RWPE1 (cell line): ENCODE results near the gene MRPL38.

Experiments used
- CTCF ChIA-PET: fragments of 350-600 bp; sonication (Branson Sonifier 250); formaldehyde crosslinking; extraction: SDS; loops from one replicate; lab custom pipeline; 2021; lab: Yijun Ruan, JAX
- POLR2A ChIA-PET: fragments of 400-600 bp; formaldehyde crosslinking; extraction: SDS; loops from one replicate; lab custom pipeline; 2020; ENCODE audit warnings: antibody characterized with exemption; ENCODE audit not compliant: low non-redundant PET; lab: Yijun Ruan, JAX
- DNase-seq: peaks from one replicate; pipeline ENCODE4 v3.0.0; 2012; ENCODE audit warnings: low spot score
- H3K27ac ChIP-seq: fragments of 450-650 bp; 2 replicates; pipeline ENCODE4 v1.5.1; 2017
- TF ChIP-seq, protein P1 (sequence below): fragments of 450-650 bp; conservative IDR thresholded peaks from 2 replicates; pipeline ENCODE4 v1.5.1; 2017; ENCODE audit warnings: low read depth, mild to moderate bottlenecking

Gene MRPL38

DNA sequence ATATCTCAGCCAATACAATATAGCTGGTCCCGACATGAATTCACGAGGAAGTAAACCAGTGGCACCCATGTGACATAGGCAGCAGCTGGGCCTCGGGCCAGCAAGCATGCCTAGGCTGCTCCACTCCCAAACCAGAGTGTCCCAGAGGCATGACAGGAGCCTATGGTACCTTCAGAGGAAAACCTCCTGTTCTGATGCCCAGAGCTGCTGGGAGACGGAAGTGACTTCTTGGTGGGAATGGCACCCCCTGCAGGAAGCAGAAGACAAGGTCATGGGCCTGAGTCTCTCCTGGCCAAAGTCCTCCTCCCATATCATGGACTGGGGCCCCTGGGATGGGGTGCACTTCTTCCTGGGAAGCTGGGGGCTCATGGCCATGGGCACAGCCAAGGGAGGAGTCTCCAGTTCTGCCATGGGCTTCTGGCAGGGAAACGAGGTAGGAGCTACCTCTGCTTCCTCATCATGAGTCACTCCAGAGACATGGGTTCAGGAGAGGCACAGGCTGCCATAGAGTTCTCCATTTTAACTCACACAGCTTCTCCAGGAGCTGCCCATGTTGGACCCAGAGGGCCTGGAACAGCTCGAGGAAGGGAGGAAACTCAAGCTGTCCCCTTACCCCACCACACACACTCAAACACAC, 22.7 kb upstream of the MRPL38 start:
- peak overlapping the region; percentile 71 for H3K27ac ChIP-seq
- peak; percentile 10 for DNase-seq
- ChIA-PET CTCF (interaction anchor here (0.5 to 1.7 kb wide), 6 partner anchors 14 to 883 kb away, joined by 3 to 7 read pairs (median 3); partner anchors contain the start of gene WBP2), POLR2A (interaction anchor here (0.6 to 1.5 kb wide), 2 partner anchors 13 to 21 kb away, joined by 3 to 4 read pairs; partner anchors contain the start of gene FBF1)
- TF ChIP-seq, protein P1, sequence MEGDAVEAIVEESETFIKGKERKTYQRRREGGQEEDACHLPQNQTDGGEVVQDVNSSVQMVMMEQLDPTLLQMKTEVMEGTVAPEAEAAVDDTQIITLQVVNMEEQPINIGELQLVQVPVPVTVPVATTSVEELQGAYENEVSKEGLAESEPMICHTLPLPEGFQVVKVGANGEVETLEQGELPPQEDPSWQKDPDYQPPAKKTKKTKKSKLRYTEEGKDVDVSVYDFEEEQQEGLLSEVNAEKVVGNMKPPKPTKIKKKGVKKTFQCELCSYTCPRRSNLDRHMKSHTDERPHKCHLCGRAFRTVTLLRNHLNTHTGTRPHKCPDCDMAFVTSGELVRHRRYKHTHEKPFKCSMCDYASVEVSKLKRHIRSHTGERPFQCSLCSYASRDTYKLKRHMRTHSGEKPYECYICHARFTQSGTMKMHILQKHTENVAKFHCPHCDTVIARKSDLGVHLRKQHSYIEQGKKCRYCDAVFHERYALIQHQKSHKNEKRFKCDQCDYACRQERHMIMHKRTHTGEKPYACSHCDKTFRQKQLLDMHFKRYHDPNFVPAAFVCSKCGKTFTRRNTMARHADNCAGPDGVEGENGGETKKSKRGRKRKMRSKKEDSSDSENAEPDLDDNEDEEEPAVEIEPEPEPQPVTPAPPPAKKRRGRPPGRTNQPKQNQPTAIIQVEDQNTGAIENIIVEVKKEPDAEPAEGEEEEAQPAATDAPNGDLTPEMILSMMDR = no peak

DNA sequence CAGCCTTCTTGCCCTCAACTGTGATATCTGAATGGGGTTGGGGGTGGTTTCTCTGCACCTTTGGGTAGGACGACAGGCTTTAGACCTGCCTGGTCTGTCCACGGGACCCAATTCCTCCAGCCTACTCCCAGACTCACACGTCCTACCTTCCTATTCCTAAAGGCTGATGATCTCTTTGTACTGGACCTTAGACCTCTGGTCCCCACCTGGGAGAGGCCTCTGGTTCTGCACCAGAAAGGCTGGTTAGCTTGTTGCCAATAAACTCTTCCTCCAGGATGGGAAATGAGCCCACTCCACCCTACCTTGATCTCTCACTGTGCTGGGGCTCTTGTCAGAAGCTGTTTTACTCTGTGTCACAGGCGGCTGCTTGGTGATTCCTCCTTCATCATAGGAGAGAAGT, 21.8 kb upstream of the MRPL38 start:
- ChIA-PET CTCF (interaction anchor here (1.2 kb wide), 1 partner anchor 15 kb away, joined by 3 read pairs; no protein-coding TSS in a partner anchor), POLR2A (interaction anchor here (1.5 kb wide), 1 partner anchor 14 kb away, joined by 4 read pairs; the partner anchor contains the start of gene FBF1)

DNA sequence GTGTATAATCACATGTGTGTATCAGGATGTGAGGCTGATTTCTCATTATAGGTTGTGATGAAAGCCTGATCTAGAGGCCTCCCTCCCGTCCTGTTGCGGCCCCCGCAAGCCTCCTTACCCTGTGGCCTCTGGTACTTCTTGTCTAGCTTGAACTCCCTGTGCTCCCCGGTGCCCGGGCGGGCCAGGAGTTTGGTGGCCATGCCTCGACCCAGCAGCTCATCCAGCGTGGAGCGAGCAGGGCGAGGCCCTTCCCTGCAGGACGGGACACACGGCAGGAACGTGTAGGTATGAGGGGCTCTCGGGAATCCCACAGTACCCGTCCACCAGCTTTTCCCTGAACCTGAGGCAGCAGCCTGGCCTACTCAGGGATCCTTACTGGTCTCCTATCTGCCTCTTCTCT, 21.2 kb upstream of the MRPL38 start:
- ChIA-PET POLR2A (interaction anchor here (1.5 kb wide), 1 partner anchor 15 kb away, joined by 4 read pairs; the partner anchor contains the start of gene FBF1), CTCF (interaction anchor here (0.6 kb wide), 1 partner anchor 191 kb away, joined by 3 read pairs; no protein-coding TSS in a partner anchor)
- peak overlapping the region; percentile 71 for H3K27ac ChIP-seq
- TF ChIP-seq, protein P1 = no peak
- no peak for DNase-seq

More for the DNA sequence above, 21.8 kb upstream of the MRPL38 start:
- TF ChIP-seq, protein P1 = no peak
- peak overlapping the region; percentile 71 for H3K27ac ChIP-seq
- no peak for DNase-seq

DNA sequence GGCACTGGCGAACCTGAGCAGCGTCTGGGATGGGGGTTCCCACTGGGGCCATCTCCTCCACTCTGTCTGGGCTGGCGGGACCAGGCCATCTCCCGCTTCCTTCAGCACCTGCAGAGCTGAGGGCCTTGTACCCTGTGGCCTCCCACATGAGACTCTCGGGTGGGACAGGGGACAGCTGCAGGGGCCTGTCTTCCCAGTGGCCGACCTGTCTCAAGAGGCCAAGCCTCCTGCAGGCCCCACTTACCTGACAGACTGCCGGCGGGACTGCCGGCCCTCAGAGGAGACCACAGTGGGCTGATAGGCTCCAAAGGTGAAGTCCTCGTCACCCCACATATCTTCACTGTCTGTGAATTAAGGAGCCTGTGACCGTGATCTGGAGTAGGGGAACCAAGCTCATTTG, 20.4 kb upstream of the MRPL38 start:
- ChIA-PET CTCF (interaction anchor here (0.6 kb wide), 1 partner anchor 192 kb away, joined by 3 read pairs; no protein-coding TSS in a partner anchor), POLR2A (no interaction called here)
- TF ChIP-seq, protein P1 = no peak
- DNase-seq = no peak
- H3K27ac ChIP-seq = peak overlapping the region; percentile 71

DNA sequence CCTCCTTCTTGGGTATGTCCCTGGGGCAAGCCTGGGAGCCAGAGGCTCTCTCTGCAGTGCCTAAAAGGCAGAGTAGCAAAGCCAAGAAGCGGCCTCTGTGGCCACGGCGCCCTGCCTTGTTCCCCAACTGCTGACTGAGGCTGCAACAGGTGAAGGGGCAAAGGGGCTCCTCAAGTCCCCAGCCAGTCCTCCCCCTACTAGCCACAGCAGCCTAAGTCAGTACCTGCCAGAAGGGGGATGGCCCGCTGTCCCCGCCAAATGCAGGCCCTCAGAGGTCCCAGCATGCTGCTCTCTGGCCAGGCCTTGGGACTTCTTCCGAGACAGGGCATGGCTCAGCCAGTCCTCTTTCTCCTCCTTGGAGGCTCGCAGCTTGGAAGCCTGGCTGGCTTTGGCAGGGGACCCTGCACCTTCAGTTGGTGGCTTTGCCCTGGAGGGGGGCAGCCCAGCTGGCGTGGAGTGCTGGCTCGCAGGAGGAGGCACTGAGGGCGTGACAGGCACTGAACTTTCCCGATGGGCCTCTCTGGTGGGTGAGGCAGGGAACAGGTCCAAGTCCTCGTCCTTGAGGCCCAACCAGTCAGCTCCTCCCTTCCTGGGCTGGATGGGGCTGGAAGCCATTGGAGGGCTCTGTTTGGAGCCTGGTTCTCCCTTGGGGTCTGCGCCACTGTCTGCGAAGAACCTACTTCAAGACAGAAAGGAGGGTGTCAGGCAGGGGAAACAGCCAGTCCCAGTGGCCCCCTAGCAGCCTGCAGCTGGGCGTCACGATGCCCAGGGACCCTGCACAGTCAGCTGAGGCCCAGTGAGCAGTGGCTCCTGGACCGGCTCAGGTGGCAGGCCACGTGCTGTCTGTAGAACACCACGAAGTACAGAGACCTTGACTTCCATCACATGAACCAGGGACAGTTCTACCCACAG, 18.5 kb upstream of the MRPL38 start:
- TF ChIP-seq, protein P1 = no peak
- ChIA-PET CTCF (interaction anchor here (0.7 kb wide), 1 partner anchor 17 kb away, joined by 4 read pairs; no protein-coding TSS in a partner anchor), POLR2A (no interaction called here)
- no peak for DNase-seq
- peak overlapping the region; percentile 26 for H3K27ac ChIP-seq
